HepG2 (cell line): ENCODE results near the gene NXPH4. TPM values are rescaled to one million over a fixed set of nuclear protein-coding genes. Genes with fewer than 3 reads are reported as not detected.

Source experiments
- ATAC-seq: fragments of 200-7000 bp; cut with Tn5 transposase; 3 replicates; pipeline ENCODE4 v1.9.1; 2020; ENCODE audit warnings: mild to moderate bottlenecking, moderate library complexity
- BruUV-seq: library from RNA; stranded (reverse); fragments of 400-500 nt; replicated peaks from 2 replicates; lab custom pipeline; 2021; lab: Mats Ljungman, UMichigan
- CTCF ChIA-PET: fragments of 300-600 bp; formaldehyde crosslinking; extraction: SDS; loops from one replicate; lab custom pipeline; 2021; ENCODE audit warnings: low total read pairs, inconsistent platforms, low intra/inter-chr PET ratio; lab: Yijun Ruan, JAX
- POLR2A ChIA-PET: fragments of 350-600 bp; sonication (Branson Sonifier 250); formaldehyde crosslinking; loops from one replicate; lab custom pipeline; 2020; ENCODE audit warnings: antibody characterized with exemption, inconsistent platforms; lab: Yijun Ruan, JAX
- DNase-seq: peaks from one replicate; pipeline ENCODE4 v3.0.0-alpha.2; 2015; ENCODE audit warnings: low spot score
- FAIRE-seq: peaks from 3 replicates; lab custom pipeline; 2011; peaks lifted over from hg19 to GRCh38; lab: Jason Lieb, UNC
- H2AFZ ChIP-seq: one replicate; pipeline ENCODE4 v1.6.1; 2011; ENCODE audit warnings: low read length, inconsistent platforms
- H3K27ac ChIP-seq: fragments of 300-600 bp; 3 replicates; pipeline ENCODE4 v1.8.0; 2011; ENCODE audit warnings: mixed run types, mild to moderate bottlenecking, mixed read lengths, low read length, inconsistent platforms; ENCODE audit not compliant: insufficient read depth; ENCODE audit errors: extremely low read length
- H3K27me3 ChIP-seq, 2 experiments: fragments of 200-600 bp in 1 of 2; 2 replicates in 1 of 2; 3 replicates in 1 of 2; pipeline versions ENCODE4 v1.6.0 to v1.8.0; 2011; ENCODE audit warnings: low read length in 2 of 2, mild to moderate bottlenecking in 2 of 2, moderate library complexity in 2 of 2, inconsistent platforms in 1 of 2; ENCODE audit not compliant: insufficient read depth in 2 of 2, control insufficient read depth in 1 of 2
- H3K36me3 ChIP-seq, 2 experiments: fragments of 200-600 bp in 1 of 2; replicated peaks in 1 of 2; 2 replicates in 1 of 2; 3 replicates in 1 of 2; pipeline versions ENCODE4 v1.5.1 to v1.8.0; 2011; ENCODE audit warnings: low read length in 2 of 2, inconsistent platforms in 1 of 2; ENCODE audit not compliant: insufficient read depth in 2 of 2, control insufficient read depth in 1 of 2
- H3K4me1 ChIP-seq: 2 replicates; pipeline ENCODE4 v1.5.1; 2012; ENCODE audit warnings: low read length, inconsistent platforms; ENCODE audit not compliant: insufficient read depth
- H3K4me2 ChIP-seq: 2 replicates; pipeline ENCODE4 v1.6.0; 2011; ENCODE audit warnings: low read depth, low read length, inconsistent platforms
- H3K4me3 ChIP-seq, 3 experiments: fragments of 200-600 bp in 1 of 3; sonication (generic), shearing (Covaris generic) in 1 of 3; replicated peaks in 1 of 3; 2 replicates each; pipeline ENCODE4 v1.5.1; 2011 to 2016; ENCODE audit warnings: low read length in 3 of 3, inconsistent platforms in 2 of 3, low read depth in 2 of 3, mild to moderate bottlenecking in 2 of 3, control low read depth in 1 of 3, mixed read lengths in 1 of 3; ENCODE audit not compliant: insufficient read depth in 1 of 3
- H3K79me2 ChIP-seq: one replicate; pipeline ENCODE4 v1.6.1; 2011; ENCODE audit warnings: low read length, inconsistent platforms; ENCODE audit not compliant: insufficient read depth
- H3K9ac ChIP-seq: 2 replicates; pipeline ENCODE4 v1.6.0; 2011; ENCODE audit warnings: mild to moderate bottlenecking, low read depth, low read length, inconsistent platforms; ENCODE audit not compliant: insufficient read depth
- H3K9me3 ChIP-seq: 2 replicates; pipeline ENCODE4 v1.5.1; 2012; ENCODE audit warnings: mild to moderate bottlenecking, low read length
- H4K20me1 ChIP-seq: 2 replicates; pipeline ENCODE4 v1.6.0; 2011; ENCODE audit warnings: inconsistent platforms, mild to moderate bottlenecking, low read length, moderate library complexity; ENCODE audit not compliant: insufficient read depth
- ARID2 ChIP-seq: sonication (generic); formaldehyde crosslinking; IDR thresholded peaks from 2 replicates; pipeline ENCODE4 v1.8.1; 2022; ENCODE audit warnings: mild to moderate bottlenecking, missing genetic modification reagents, borderline replicate concordance
- GTF2F1 ChIP-seq: fragments of 150-350 bp; IDR thresholded peaks from 2 replicates; pipeline ENCODE4 v1.6.1; 2014; ENCODE audit warnings: low read length
- ZFP37 ChIP-seq: sonication (generic); formaldehyde crosslinking; IDR thresholded peaks from 2 replicates; pipeline ENCODE4 v1.4.0; 2020; ENCODE audit warnings: missing genetic modification reagents, borderline replicate concordance
- ZNF205 ChIP-seq: IDR thresholded peaks from 2 replicates; pipeline ENCODE4 v1.6.1; 2018; ENCODE audit warnings: missing biosample characterization, missing genetic modification reagents
- ZNF543 ChIP-seq: sonication (generic); formaldehyde crosslinking; IDR thresholded peaks from 2 replicates; pipeline ENCODE4 v1.4.0; 2020; ENCODE audit warnings: mild to moderate bottlenecking, missing genetic modification reagents
- ZNF556 ChIP-seq: sonication (generic); formaldehyde crosslinking; IDR thresholded peaks from 2 replicates; pipeline ENCODE4 v1.4.0; 2020; ENCODE audit warnings: mild to moderate bottlenecking, missing genetic modification reagents, borderline replicate concordance
- WGBS: methylation state at CpG from one replicate; pipeline ENCODE4 v1.1.6; 2017; ENCODE audit warnings: low lambda C conversion rate; 5-methylcytosine and 5-hydroxymethylcytosine counted together
- in situ Hi-C: cut with HindIII; loops from 2 replicates; pipeline ENCODE4 v1.10.0; 2017; ENCODE audit warnings: low pct_unique_long_range_greater_than_20kb; ENCODE audit not compliant: extremely low pct_ligation_motif_present
- intact Hi-C: fragments of 100-400 bp; cut with micrococcal nuclease; formaldehyde crosslinking; loops from one replicate; pipeline ENCODE4 v1.10.0; 2022; ENCODE audit not compliant: unreplicated experiment
- polyA plus RNA-seq, 8 experiments: library from polyadenylated mRNA; depleted of rRNA in 3 of 8; stranded (reverse) in 7 of 8; unstranded in 1 of 8; fragments of >200 nt; fragmentation: Illumina TruSeq in 4 of 8; extraction: Trizol in 4 of 8; gene quantifications; 2 replicates each; pipeline versions ENCODE4 v1.2.1 to v1.2.3, GENCODE V29; 2011 to 2016; ENCODE audit warnings: low read depth in 4 of 8, missing spikeins in 1 of 8, mixed read lengths in 1 of 8; ENCODE audit not compliant: insufficient read depth in 1 of 8
- total RNA-seq, 5 experiments: library from RNA; depleted of rRNA; stranded (reverse); fragments of >200 nt; fragmentation: Illumina TruSeq; extraction: Trizol; gene quantifications; 2 replicates each; pipeline ENCODE4 v1.2.3, GENCODE V29; 2016; ENCODE audit warnings: low read depth in 1 of 5
- TF ChIP-seq, protein P1 (sequence below): sonication (generic); formaldehyde crosslinking; IDR thresholded peaks from 2 replicates; pipeline ENCODE4 v1.4.0; 2020; ENCODE audit warnings: missing genetic modification reagents, borderline replicate concordance

The NXPH4 gene
- total and polyA plus RNA-seq, 2 of the 13 experiments (the other 11 are each of a cell fraction or from before 2014, with no cell fraction given): 0.13 TPM; not detected in 1

DNA sequence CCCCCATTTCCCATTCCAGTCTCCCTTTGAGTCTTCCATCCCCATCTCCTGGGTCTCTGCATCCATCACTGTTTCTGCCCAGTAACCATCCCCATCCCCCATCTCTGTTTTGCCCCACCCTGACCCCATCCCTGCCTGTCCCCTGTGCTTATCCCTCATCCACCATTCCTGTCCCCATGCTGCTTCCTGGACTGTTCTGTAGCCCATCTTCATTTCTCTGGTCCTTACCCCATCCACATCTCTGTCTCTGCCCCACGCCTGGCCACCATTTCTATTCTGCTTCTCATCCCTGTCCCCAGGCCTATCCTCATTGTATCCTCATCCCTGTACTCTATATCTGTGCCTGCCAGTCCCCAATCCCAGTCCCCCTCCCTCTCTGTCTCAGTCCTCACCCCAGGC is 4.2 kb downstream of the NXPH4 start:
- POLR2A ChIA-PET: interaction anchor here (1.6 kb wide), 1 partner anchor 9 kb away, joined by 6 read pairs; the partner anchor contains the start of gene SHMT2

More for the DNA sequence above, 4.2 kb downstream of the NXPH4 start:
- no peak for ATAC-seq
- no peak for FAIRE-seq
- CTCF ChIA-PET: no interaction called here
- no peak for TF ChIP-seq ZNF205 (CRISPR knock-in tag)
- no peak for TF ChIP-seq ZNF543 (CRISPR knock-in tag)
- no peak for TF ChIP-seq ZNF556 (CRISPR knock-in tag)
- no peak for TF ChIP-seq ARID2 (CRISPR knock-in tag)
- no peak for TF ChIP-seq ZFP37 (CRISPR knock-in tag)
- TF ChIP-seq GTF2F1: no peak
- TF ChIP-seq, protein P1, sequence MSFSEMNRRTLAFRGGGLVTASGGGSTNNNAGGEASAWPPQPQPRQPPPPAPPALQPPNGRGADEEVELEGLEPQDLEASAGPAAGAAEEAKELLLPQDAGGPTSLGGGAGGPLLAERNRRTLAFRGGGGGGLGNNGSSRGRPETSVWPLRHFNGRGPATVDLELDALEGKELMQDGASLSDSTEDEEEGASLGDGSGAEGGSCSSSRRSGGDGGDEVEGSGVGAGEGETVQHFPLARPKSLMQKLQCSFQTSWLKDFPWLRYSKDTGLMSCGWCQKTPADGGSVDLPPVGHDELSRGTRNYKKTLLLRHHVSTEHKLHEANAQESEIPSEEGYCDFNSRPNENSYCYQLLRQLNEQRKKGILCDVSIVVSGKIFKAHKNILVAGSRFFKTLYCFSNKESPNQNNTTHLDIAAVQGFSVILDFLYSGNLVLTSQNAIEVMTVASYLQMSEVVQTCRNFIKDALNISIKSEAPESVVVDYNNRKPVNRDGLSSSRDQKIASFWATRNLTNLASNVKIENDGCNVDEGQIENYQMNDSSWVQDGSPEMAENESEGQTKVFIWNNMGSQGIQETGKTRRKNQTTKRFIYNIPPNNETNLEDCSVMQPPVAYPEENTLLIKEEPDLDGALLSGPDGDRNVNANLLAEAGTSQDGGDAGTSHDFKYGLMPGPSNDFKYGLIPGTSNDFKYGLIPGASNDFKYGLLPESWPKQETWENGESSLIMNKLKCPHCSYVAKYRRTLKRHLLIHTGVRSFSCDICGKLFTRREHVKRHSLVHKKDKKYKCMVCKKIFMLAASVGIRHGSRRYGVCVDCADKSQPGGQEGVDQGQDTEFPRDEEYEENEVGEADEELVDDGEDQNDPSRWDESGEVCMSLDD (CRISPR knock-in tag): no peak
- Histone ChIP-seq H3K9me3 (no peaks in the 10 kb centered on the region), H4K20me1 (no peaks in the 10 kb centered on the region), H3K9ac (no peak overlapping the region), H3K36me3 (no peaks in the 10 kb centered on the region), H3K79me2 (no peaks in the 10 kb centered on the region), H3K4me2 (no peak overlapping the region), H2AFZ (no peak overlapping the region), H3K4me3 (no peak overlapping the region), H3K27me3 (peaks cover 20 to 84% of the 10 kb centered on the region in 2 experiments; a peak in 4 of 5 replicates), H3K4me1 (peaks cover 53% of the 10 kb centered on the region), H3K27ac (no peak overlapping the region)
- in situ Hi-C loops (no loop called here), intact Hi-C loops (no loop called here)
- 28% methylated on average over 1 of the region's 1 CpG for WGBS
- DNase-seq: no peak
- BruUV-seq: no TSS peak
